Renal cortex interstitium (tissue), 15 donors: ENCODE results near the gene ARL6IP5. TPM values are rescaled to one million over a fixed set of nuclear protein-coding genes. Genes with fewer than 3 reads are reported as not detected.

ENCODE experiments used
- DNase-seq, 11 donors: peaks; one replicate each; pipeline ENCODE4 v3.0.0-alpha.2; 2013; ENCODE audit warnings: low read depth in 9 of 11, low spot score in 4 of 11; ENCODE audit errors: extremely low read depth in 1 of 11
- long read RNA-seq, 16 experiments: transcript quantifications; one replicate each; lab custom pipeline, GENCODE V29; 2026
- polyA plus RNA-seq, 3 donors: library from polyadenylated mRNA; unstranded; fragments of 120-200 nt; gene quantifications; one replicate each; pipeline ENCODE4 v1.2.1, GENCODE V29; 2013; ENCODE audit not compliant: insufficient read length in 3 of 3

Gene ARL6IP5, protein sequence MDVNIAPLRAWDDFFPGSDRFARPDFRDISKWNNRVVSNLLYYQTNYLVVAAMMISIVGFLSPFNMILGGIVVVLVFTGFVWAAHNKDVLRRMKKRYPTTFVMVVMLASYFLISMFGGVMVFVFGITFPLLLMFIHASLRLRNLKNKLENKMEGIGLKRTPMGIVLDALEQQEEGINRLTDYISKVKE
- 100 to 1,000 TPM in 1 of 3 donors, 10 to 100 TPM in 2; 90.5 to 105 (median 92.1) TPM for polyA plus RNA-seq
- long read RNA-seq, donor 1, transcript ARL6IP5-201 (3 exons, 2,101 nt) = major isoform, 48 of 59 reads
- long read RNA-seq, donor 1, partial matches to known transcripts = 7 of 59 reads
- long read RNA-seq, donor 1, other reads (novel, unspliced or antisense) = 0 of 59 reads
- long read RNA-seq, donor 2, transcript ARL6IP5-201 (3 exons, 2,101 nt) = major isoform, 53 of 79 reads
- long read RNA-seq, donor 2, partial matches to known transcripts = 25 of 79 reads
- long read RNA-seq, donor 2, other reads (novel, unspliced or antisense) = 0 of 79 reads
- long read RNA-seq, donor 3, transcript ARL6IP5-201 (3 exons, 2,101 nt) = major isoform, 98 of 124 reads
- long read RNA-seq, donor 3, partial matches to known transcripts = 22 of 124 reads
- long read RNA-seq, donor 3, other reads (novel, unspliced or antisense) = 0 of 124 reads
- long read RNA-seq, donor 4, transcript ARL6IP5-201 (3 exons, 2,101 nt) = major isoform, 40 of 40 reads
- long read RNA-seq, donor 4, partial matches to known transcripts = 0 of 40 reads
- long read RNA-seq, donor 4, other reads (novel, unspliced or antisense) = 0 of 40 reads
- long read RNA-seq, donor 5 = 0 reads
- long read RNA-seq, donor 6, transcript ARL6IP5-201 (3 exons, 2,101 nt) = major isoform, 30 of 48 reads
- long read RNA-seq, donor 6, partial matches to known transcripts = 15 of 48 reads
- long read RNA-seq, donor 6, other reads (novel, unspliced or antisense) = 0 of 48 reads
- long read RNA-seq, donor 7, transcript ARL6IP5-201 (3 exons, 2,101 nt) = major isoform, 74 of 99 reads
- long read RNA-seq, donor 7, partial matches to known transcripts = 24 of 99 reads
- long read RNA-seq, donor 7, other reads (novel, unspliced or antisense) = 0 of 99 reads
- long read RNA-seq, donor 8, transcript ARL6IP5-201 (3 exons, 2,101 nt) = major isoform, 89 of 127 reads
- long read RNA-seq, donor 8, partial matches to known transcripts = 34 of 127 reads
- long read RNA-seq, donor 8, other reads (novel, unspliced or antisense) = 0 of 127 reads
- long read RNA-seq, donor 9, transcript ARL6IP5-201 (3 exons, 2,101 nt) = major isoform, 62 of 72 reads
- long read RNA-seq, donor 9, partial matches to known transcripts = 8 of 72 reads
- long read RNA-seq, donor 9, other reads (novel, unspliced or antisense) = 0 of 72 reads
- long read RNA-seq, donor 10, transcript ARL6IP5-201 (3 exons, 2,101 nt) = major isoform, 64 of 94 reads
- long read RNA-seq, donor 10, partial matches to known transcripts = 28 of 94 reads
- long read RNA-seq, donor 10, other reads (novel, unspliced or antisense) = 0 of 94 reads
- long read RNA-seq, donor 11, transcript ARL6IP5-201 (3 exons, 2,101 nt) = major isoform, 63 of 73 reads
- long read RNA-seq, donor 11, partial matches to known transcripts = 6 of 73 reads
- long read RNA-seq, donor 11, other reads (novel, unspliced or antisense) = 0 of 73 reads
- long read RNA-seq, donor 12, transcript ARL6IP5-201 (3 exons, 2,101 nt) = major isoform, 24 of 37 reads
- long read RNA-seq, donor 12, partial matches to known transcripts = 12 of 37 reads
- long read RNA-seq, donor 12, other reads (novel, unspliced or antisense) = 0 of 37 reads
- long read RNA-seq, donor 13, transcript ARL6IP5-201 (3 exons, 2,101 nt) = major isoform, 127 of 148 reads
- long read RNA-seq, donor 13, partial matches to known transcripts = 17 of 148 reads
- long read RNA-seq, donor 13, other reads (novel, unspliced or antisense) = 0 of 148 reads
- long read RNA-seq, donor 14, transcript ARL6IP5-201 (3 exons, 2,101 nt) = major isoform, 51 of 55 reads
- long read RNA-seq, donor 14, partial matches to known transcripts = 0 of 55 reads
- long read RNA-seq, donor 14, other reads (novel, unspliced or antisense) = 0 of 55 reads
- long read RNA-seq, donor 15, transcript ARL6IP5-201 (3 exons, 2,101 nt) = major isoform, 32 of 34 reads
- long read RNA-seq, donor 15, partial matches to known transcripts = 0 of 34 reads
- long read RNA-seq, donor 15, other reads (novel, unspliced or antisense) = 0 of 34 reads
- long read RNA-seq, donor 16, transcript ARL6IP5-201 (3 exons, 2,101 nt) = major isoform, 153 of 175 reads
- long read RNA-seq, donor 16, partial matches to known transcripts = 18 of 175 reads
- long read RNA-seq, donor 16, other reads (novel, unspliced or antisense) = 0 of 175 reads

DNA sequence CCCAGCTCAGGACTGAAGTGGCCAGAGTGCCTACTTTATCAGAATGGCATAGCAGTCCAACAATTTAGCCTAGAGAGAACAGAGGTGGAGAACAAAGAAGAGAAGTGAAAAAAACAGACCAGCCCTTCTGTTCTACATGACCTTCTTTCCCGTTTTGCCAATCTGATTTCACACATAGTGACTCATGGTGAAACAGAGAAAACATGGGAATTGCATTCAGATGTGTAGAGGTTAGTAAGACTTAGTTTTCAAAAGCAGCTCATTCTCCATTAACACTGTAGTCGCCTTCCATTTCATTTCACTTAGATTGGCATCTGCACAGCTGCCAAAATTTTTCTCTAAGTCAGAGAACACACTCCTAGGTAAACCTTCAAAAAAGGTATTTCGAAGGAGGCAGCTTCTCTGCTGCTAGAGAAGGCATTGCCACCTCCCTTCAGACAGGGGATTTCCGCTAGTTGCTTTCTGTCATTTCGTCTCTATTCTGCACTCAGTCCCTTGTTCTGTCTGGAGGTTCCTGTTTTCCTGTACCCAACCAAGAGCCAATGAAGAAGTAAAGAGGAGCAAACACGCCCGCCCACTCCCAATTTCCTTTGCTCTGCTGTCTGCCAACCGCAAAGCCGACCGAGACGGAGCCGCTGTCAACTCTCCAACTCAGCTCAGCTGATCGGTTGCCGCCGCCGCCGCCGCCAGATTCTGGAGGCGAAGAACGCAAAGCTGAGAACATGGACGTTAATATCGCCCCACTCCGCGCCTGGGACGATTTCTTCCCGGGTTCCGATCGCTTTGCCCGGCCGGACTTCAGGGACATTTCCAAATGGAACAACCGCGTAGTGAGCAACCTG, at the start of gene ARL6IP5:
Gene ARL6IP5, plus strand, starts transcription at position 612 of the 842 bp plus-strand sequence. Its CDS starts 111 bp downstream, at position 723.
- peak in 10 of 11 donors; percentile 61 to 89 (median 84) for DNase-seq

DNA sequence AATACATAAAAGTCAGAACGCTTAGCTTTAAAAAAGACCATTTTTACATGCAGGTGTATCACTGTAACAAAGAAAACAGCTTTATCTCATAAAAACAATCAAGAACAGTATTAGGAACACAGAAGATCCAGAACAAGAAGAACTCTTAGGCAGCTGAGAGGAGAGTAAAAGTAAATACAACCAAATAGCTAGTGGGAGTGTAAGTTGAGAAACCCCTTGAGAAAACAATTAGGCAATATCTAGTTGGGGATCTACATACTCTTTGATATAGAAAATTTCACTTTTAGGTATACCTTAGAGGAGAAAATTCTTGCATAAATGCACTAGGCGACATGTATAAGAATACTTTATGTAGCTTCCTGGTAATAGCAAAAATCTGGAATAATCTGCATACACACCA, 40.1 kb upstream of the ARL6IP5 start:
- no peak for DNase-seq

DNA sequence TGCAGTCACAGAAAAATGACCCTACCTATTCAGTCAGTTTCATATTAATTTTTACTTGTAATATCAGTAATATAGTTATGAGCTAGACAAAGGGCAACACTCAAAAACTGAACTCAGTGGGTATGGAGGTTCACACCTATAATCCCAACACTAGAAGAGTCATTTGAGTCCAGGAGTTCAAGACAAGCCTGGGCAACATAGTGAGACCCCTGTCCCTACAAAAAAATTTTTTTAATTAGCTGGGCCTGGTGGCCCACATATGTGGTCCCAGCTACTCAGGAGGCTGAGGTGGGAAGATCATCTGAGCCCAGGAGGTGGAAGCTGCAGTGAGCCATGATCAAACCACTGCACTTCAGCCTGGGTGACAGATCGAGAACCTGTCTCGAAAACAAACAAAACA, 35.7 kb upstream of the ARL6IP5 start:
- DNase-seq = no peak

DNA sequence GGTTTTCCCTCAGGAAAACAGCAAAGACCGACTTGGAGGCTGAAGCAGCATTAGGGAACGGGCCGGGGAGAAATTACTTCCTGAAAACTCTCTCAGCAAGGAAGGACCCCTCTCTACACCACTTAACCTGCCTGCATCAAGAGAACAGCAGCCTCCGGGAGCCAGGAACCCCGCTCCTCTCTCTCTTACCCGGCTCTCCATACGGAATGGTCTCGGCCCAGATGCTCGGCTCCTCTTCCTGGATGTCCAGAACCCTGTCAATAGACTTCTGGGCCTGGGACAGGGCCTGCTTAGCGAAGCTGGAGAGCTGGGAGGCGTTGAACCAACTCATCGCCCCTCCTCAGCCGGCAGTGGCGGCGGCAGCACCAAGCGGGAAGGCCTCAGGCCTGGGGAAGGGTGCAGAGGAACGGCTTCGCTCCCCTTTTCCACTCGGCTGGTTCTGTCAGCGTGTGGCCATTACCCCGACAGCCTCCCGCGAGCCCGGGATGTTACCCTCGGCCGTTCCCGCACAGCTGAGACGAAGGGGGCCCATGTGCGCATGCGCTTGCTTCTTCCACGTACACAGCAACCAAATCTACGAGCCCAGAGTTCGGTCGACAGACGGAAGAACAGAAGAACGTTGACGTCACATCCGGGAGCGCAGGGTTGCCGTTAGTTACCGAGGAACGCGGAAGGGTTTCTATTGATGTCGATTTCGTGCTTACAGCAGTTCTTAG, 32.8 kb upstream of the ARL6IP5 start, which contains the start of gene TMF1:
Gene TMF1, minus strand, starts transcription at position 578 of the 716 bp plus-strand sequence. Its CDS starts 247 bp downstream, at position 331.
- DNase-seq = peak; percentile 98 to 99 (median 98)

DNA sequence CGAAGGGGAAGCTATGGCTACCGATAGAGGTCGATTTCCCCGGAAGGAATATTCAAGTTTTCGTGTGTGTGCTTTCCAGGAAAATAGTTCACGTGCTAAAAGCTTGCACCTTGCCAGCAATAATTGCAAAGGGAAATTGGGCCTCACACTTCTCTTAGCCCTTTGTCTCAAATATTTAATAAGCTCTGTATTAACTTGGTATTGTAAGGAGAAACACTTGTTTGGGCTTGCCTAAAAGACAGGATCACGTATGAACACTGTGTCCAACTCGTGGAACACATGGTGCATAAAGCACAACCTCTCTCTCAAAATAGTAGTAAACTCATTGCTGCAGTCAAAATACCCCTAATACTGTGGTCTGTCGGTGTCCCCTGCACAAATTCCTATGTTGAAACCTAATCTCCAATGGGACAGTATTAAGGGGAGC, 32.3 kb upstream of the ARL6IP5 start:
- peak in 2 of 11 donors; percentile 2 for DNase-seq

DNA sequence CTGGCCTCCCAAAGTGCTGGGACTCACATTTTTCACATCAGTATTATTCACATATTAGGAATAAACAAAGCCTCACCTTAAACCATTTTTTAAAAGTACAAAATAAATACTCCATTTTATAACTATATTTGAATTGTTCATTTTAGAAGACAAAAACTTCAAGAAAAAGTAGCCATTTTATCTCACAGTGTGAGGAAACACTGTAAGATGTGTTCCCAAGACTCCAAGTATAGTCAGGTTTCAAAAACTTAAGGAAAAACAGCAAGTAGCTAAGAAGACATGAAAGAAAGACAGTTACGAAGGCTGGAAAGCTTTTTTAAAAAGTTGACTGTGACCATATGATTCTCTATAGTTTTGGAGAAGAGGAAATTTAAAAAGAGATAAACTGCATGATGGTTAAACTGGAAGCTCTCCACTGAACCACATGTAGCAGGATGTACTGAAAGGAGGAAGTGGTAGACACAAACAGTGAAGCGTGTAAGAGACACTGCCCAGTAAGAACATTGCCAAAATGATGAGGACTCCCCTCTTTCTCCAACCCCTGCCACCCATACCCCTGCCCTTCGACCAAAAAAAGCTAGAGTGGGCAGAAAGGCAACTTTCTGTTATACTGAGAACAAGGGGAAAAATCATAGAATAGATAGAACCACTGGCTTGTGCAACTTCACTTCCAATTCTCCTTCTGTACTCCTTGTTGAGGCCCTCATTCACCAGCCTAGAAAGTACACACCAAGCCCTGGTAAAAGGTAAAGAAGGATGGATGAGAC, 26.4 kb upstream of the ARL6IP5 start:
- no peak for DNase-seq

DNA sequence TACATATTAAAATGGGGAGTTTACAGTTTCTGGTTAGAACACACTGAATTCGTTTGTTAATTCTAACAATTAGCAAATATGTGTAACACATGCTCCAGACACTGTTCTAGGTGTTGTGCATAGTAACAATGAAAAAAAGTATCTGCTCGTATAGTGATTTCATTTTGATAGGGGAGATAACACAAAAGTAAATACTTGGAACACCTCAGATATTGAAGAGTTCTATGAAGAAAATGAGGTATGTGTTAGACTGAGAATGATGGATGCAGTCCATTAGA, 25.9 kb upstream of the ARL6IP5 start:
- no peak for DNase-seq

DNA sequence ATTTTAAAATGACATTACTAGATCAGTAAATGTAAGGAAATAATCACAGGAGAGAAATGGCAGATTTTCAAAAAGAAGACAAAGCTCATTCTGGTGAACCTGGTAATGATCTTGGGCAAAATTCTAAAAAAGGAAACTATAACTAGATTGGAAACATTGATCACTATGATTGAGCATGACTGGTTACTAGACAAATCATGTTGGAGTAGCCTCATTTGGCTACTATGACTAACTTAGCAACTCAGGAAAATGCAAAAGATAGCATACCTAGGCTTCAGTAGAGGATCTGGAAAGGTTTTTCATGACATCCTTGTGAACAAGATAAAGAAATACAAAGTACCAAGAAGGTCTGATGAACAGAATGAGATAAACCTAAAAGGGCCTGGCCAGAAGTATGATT, 25.0 kb upstream of the ARL6IP5 start:
- DNase-seq = no peak

DNA sequence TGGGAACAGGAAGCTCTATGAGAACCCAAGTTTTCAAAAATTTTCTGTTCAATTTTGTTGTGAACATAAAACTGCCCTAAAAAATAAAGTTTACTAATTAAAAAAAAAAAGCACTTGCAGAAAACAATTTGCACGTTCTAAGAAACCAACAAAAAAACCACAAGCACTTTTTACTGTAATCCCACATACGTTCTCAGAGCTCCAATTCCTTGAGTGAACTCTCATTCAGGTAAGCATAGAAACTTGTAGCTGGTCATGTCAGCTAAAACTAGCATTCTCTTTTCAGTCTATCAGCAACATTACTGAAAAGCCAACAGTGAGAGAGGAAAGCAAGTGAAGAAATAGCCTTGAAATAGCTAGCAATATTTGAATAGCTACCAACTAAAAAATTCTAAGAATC, 21.1 kb upstream of the ARL6IP5 start:
- DNase-seq = no peak

DNA sequence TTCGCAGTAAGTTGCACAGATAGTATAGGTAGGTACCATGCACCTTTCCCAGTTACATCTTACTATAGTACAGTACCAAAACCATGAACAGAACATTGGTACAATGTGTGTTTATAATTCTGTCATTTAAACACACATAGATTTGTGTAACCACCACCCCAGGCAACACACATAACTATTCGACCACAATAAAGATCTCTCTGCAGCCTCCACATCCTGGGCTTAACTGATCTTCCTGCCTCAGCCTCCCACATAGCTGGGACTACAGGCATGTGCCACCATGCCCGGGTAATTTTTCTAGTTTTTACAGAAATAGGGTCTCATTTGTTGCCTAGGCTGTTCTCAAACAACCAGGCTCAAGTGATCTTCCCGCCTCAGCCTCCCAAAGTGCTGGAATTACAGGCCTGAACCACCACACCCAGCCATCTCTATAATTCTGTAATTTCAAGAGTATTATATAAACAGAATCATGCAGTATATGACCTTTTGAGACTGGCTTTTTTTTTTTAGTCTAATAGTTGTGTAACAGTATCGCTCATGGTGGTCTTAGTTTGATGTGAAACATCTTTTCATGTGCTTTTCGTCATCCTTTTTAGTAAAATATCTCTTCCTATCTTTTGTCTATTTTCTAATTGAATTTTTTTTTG, 19.3 kb upstream of the ARL6IP5 start:
- DNase-seq = no peak

DNA sequence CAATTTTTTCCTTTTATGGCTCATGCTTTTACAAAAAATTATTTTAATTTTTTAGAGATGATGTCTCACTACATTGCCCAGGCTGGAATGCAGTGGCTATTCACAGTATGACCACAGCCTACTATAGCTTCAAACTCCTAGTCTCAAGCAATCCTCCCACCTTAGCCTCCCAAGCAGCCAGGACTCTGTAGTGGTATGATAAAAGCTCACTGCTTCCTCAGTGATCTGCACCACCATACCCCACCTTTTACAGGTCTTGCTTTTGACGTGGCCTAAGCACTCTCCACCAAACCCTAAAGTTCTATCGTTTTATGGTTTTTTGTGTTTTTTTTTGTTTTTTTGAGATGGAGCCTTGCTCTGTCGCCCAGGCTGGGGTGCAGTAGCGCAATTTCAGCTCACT, 18.6 kb upstream of the ARL6IP5 start:
- DNase-seq = no peak

DNA sequence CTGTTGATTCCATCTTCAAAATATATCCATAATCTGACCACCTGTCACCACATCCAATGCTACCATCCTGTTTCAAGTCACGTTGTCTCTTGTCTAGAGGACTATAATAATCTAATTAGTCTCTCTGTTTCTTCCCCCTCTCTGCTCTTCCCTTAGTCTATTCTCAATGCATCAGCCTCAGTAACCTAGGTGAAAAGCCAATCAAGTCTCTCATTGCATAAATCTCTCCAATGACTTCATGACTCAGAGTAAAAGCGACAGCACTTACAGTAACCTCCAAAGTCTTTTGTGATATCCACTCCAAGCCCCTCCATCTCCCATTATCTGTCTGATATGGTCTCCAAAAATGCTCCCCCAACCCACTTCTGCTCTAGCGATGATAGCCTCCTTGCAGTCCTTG, 11.8 kb upstream of the ARL6IP5 start:
- DNase-seq = no peak

DNA sequence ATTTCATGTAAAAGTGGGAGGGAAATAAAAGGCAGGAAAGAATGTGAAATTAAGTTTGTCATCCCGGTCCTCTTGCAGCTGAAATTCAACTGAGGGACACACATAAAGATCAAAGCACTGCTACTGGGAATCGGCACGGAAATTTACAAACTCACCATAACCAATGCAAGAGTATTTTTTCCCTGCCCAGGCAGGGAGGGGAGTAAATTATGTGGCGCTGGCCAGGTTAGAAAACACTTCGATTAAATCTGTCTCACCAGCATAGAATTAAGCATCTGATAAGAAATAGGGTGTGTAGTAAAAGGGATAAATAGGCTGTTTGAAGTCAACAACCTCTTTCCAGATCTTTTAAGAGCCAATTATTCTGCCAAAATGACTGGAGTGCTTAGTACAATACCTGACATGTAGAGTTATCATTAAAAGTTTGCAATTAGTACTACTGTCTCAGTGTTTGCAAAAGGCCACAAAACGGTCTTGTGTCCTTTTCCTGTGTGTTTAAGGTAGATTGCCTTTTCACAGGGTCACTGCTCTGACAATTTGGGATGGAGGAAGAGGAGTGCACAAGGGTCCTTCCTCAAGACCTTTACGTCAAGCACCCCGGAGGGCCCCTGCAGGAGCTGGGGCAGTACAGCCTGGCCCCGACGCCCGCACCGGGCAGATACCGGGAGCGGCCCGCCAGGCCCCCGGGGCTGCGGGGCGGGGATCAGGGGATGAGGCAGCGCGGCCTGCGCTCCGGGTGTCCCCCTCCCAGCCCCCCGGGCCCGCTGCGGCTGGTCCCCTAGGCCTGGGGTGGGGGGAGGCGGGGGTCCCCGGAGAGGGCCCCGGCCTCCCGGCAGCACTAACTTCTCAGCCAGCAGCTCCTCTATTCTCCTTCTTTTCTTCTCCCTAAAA, 5.2 kb upstream of the ARL6IP5 start:
- DNase-seq = peak in 1 of 11 donors; percentile 7
